Astrocyte of the hippocampus (primary cell): ENCODE data around the gene PPP1R15B.

Experiments
- DNase-seq: peaks from one replicate; pipeline ENCODE4 v3.0.0; 2011; ENCODE audit warnings: low read depth, low spot score

Gene PPP1R15B

GRCh38 chr1:204411451-204412204, at the start of gene PPP1R15B:
Gene PPP1R15B (minus strand): TSS chr1:204411817. CDS start chr1:204411411, 406 bp downstream.
- peak; percentile 100 for DNase-seq

- no peak for DNase-seq
Measured at GRCh38 chr1:204460346-204460745, 48.7 kb upstream of the PPP1R15B start.

GRCh38 chr1:204459706-204460105, 48.1 kb upstream of the PPP1R15B start:
- no peak for DNase-seq

GRCh38 chr1:204457666-204458065, 46.0 kb upstream of the PPP1R15B start:
- DNase-seq = no peak

DNA sequence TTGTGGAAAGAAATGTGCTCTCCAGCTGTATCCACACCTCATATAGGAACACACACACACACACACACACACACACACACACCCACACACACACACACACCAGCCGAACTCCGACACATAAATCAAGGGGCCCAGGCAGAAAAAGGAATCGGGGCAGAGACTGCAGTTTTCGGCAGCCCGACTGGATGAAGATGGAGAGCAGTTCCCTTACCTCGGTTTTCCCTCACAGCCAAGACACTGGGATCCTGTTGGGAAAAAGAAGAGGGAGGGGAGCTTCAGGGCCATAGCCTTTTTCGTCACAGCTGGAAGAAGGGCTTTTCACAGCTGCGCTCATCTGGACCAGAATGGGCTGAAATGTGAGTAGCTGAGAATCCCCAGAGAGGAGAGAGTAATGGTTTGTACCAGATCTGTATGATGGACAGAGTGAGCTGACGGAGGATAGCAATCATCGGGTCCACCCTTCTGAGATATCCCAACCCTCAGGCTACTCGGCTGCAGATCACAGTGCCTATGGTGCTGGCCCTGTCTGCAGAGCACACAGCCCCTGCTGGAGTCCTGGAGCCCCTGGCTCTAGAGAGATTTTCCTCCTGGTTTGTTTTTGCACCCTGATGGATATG, 45.3 kb upstream of the PPP1R15B start:
- no peak for DNase-seq

GRCh38 chr1:204455831-204456145, 44.2 kb upstream of the PPP1R15B start:
- DNase-seq = no peak

DNA sequence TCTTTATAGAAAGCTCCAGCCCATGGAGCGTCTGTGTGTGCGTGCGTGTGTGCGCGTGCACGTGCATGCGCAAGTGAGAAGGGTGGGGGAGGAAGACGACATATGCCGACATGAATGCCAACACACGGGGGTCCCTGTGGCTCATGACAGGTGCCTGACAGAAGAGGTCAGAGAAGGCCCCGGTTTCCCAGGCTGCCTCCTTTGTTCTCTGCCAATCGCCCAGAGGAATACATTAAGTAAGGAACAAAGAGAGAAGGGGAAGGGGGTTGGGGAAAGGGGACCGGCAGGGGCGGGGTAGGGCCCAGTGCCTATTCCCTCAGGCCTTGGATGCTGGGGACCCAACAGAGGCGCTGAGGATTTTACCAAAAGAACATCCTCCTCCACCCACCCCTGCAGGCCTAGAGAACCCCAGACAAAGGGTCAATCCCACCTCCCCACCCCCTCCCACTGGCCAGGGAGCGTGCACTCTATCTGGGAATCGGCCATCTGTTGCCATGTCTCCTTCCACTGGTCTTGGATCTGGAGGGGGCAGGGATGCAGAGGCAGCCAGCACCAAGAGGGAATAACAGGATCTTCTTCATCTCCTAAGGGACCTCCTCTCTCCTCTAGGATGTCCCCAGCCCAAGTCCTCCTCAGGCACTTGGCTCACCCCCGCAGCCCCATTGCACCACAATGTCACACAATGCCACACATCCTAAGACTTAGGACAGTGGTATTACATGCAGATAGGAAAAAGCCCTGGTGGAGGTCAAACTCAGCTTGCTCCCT, 43.6 kb upstream of the PPP1R15B start:
- no peak for DNase-seq

DNA sequence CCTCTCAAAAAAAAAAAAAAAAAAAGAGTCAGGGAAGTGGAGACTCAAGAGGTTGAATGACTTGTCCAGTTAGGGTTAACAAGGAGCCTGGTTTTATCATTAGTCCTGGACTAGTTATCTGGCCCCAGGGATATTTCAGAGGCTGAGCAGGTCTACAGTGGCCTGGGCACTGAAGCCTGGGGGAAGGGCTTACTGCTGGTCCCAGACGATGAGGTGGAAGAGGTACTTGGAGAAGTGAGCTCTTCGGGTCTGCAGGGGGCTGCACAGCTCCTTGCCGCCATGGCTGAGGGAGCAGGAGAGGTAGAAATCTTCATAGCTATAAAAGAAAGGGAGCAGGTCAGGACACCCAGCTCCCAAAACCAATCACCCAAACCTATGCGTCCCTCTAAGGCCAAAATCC, 42.9 kb upstream of the PPP1R15B start:
- no peak for DNase-seq

DNA sequence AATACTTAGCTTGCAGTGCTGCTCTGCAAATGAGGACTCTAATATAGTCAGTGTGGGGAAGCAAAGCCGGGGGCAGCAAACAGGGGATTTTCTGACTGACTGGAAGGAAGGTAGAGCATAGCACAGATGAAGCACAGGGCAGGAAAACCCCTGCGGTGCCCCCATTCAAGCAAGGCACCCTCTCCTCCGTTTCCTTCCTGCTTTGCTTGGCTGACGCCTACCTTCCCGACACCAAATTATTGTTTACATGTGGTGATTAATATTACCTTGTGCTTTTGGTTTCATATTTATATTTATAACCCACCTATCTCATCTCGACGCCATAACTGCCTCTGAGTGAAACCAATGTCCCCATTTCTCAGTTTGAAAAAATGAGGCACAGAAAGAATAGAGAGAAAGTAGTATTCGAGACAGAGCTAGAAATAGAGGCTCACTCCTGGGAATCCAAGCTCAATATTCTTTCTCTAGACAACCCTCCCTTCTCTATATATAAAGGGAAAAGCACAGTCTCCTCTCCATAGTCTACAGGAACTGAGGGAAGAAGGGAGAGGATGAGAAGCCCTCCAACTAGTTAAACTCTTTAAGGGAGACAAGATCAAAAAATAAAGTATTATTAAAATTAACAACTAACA, 41.6 kb upstream of the PPP1R15B start:
- no peak for DNase-seq

GRCh38 chr1:204451352-204452124, 39.9 kb upstream of the PPP1R15B start:
- no peak for DNase-seq

DNA sequence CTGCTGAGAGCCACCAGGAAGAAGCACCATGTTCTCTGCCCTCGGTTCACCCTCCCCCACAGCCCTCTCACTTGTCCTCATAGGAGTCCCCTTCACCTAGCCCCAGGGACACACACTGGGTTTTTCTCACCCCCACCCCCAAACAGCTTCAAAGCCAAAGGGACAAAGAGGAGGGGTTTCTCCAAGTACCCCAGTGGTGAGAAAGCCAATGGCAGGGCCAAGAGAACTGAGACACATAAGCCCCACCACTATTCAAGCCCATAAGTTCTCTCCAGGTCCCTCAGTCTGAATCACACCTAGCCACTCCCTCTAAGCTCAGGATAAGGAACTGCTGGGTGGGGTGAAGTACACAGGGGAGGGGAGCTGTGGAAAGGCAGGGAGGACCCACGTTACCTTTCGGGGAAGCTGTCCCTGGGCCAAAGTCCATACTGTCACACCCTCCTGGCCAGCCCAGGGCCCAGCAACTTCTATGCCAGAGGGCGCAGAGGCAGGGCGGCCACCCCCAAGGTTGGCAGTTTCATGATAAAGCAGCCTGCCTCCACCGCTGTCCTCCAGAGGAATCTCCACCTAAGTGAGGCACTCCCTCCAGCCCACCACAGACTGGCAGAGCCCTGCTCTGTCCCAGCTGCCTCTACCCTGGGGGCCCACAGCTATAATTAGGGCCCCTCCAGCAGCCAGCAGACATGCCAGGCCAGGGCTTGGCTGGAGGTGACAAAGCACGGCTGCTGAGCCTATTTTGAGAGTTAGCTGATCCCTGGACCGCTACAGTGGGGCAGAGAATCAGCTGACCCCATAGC, 39.0 kb upstream of the PPP1R15B start:
- DNase-seq = no peak

DNA sequence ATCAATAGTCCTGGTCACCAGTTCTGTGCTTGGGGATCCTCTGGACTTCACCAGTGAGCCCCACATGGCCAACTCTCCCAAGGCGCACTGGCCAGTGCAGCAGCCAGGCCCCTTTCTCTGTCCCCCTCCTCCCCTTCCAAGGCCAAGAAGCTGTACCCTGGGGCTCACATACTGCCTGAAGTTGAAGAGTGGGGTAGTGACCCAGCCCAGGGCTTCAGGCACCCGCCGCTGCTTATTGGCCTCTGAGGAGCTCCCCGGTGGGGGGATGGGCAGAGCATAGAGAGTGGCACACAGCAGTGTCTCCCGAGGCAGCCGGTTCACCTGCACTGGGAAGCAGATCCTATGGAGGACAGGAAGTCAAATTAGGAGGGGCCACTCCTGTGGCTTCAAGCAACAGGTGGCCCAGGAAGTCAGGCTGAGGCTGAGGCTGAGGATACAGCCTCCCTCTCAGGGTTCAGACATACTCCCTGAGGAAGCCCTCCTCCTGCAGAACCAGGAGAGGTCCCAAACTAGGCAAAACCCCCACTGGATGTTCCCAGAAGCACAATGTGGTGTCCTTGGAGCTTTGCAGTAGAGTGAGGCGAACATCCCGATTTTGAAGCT, 38.2 kb upstream of the PPP1R15B start:
- no peak for DNase-seq

DNA sequence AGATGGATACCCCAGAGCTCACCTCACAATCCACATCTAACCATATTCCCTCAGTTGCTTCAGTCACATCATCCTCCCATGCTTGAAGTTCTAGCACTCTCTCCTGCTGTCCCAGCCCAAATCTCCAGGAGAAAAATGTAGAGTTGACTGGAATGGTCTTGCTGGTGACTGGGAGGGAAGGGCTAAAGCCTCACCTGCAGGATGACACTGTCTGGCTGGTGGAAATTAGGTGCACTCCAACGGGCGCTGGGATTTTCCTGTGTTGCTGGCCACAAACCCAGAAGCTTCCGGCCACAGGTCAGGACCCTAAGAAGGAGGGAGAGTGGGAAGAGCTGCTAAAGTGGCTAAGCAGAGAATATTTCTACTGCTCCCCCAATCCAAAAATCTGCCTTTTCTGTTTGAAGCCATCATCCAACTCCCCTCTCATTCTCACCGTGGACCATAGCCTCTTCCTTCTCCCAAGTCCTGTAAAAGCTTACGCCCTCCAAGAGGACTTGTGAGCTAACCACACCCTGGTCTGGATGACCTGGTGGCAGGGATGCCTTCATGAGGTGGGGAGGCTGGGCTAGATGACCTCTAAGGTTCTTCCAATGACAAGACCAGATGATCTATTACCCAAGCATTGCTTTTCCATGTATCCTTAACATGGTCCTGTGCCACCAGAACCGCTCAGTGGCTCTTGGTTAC, 37.5 kb upstream of the PPP1R15B start:
- no peak for DNase-seq

DNA sequence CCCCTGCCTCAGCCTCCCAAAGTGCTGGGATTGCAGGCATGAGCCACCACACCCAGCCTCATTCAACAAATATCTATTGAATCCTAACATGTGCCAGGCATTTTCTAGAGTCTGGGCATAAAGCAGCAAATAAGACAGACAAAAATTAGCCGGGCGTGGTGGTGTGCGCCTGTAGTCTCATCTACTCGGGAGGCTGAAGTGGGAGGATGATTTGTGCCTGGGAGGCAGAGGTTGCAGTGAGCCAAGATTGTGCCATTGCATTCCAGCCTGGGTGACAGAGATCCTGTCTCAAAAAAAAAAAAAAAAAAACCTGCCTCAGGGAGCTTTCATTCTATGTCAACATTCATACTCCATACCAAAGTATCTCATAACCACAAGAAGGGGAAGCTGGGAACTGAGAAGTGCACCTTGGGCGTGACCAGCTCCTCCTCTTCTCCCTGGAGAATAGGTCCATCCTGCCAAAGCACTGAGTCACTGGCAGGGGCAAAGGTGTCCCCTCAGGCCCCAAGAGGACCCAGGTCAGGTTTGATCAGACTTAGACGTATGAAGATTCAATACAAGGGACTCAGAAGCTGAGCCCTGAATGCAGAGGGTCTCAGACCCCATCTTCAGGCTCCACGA, 36.8 kb upstream of the PPP1R15B start:
- DNase-seq = no peak

DNA sequence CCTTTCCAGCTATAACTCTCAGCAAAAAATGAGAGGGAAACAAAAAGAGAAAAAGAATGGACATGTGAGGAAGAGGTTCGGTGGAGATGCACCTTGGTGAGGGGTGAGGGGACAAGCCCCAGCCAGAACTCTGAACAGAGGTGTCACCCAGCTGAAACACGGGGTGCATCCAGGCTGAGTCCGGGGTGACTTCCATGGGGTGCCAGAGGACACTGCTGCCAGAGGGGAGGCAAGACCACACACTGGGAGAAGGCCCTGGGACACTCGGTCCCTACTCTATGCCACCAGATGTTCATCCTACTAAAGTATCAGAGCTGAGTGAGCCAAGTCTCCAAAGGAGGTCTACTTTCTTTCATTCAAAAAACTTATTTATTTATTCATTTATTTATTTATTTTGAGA, 36.1 kb upstream of the PPP1R15B start:
- no peak for DNase-seq

DNA sequence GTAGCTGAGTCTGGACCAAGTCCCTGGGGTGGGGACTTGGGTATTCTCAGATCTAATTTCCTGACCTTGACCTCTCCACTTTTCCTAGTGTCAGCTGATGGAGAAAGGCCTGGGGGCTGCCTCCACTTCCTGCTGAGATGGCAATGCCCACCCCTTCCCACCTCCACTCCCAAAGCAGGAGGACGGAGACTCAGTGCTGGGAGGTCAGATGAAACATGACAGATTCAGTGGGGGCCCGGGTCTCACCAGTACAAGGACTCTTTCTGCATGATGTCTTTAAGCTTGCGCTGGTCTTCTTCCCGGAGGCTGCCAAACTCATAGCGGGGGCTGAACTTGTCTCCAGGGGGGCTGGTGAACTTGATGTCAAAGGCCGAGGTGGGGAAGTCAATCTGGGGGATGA, 35.6 kb upstream of the PPP1R15B start:
- no peak for DNase-seq

- DNase-seq = peak; percentile 83
Measured at GRCh38 chr1:204446413-204447111, 34.9 kb upstream of the PPP1R15B start.

DNA sequence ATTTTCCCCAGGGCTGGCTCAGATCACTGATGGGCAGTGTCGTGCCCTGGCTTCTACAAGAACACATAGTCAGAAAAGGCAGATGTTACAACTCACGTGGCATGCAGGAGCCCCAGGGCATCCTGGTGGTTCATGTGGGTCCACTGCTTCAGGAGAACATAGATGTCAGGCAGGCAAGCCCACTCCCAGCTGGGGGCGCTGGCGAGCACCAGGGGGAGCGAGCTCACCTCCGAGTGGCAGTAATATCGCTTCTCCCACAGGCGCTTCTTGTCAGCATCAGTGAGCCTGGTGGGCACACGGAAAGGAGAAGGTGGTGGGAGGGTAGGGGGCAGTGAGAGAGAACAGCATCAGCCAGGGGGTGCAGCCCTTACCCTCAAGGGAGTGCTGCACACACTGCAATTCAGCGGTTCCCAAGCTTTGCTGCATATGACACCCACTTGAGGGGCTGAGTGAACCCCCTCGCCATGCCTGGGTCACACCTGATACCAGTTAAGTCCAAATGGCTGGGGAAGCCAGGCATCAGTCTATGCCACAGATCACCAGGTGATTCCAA, 34.3 kb upstream of the PPP1R15B start:
- DNase-seq = peak; percentile 45
